Subcutaneous abdominal adipose tissue (tissue), 5 donors: ENCODE data around the gene HMG20B.

Source experiments
- H3K27ac ChIP-seq: one replicate; pipeline ENCODE4 v1.7.0; 2013; ENCODE audit warnings: low read depth, mild to moderate bottlenecking, inconsistent platforms, low read length, moderate library complexity
- H3K27me3 ChIP-seq, 5 donors: one replicate each; pipeline ENCODE4 v1.7.0; 2013; ENCODE audit warnings: low read length in 5 of 5, inconsistent platforms in 1 of 5; ENCODE audit not compliant: control insufficient read depth in 5 of 5, insufficient read depth in 4 of 5
- H3K36me3 ChIP-seq, 5 donors: one replicate each; pipeline ENCODE4 v1.7.0; 2013; ENCODE audit warnings: low read length in 5 of 5; ENCODE audit not compliant: control insufficient read depth in 5 of 5, insufficient read depth in 5 of 5
- H3K4me1 ChIP-seq, 5 donors: one replicate each; pipeline ENCODE4 v1.7.0; 2013; ENCODE audit warnings: low read length in 5 of 5, mild to moderate bottlenecking in 3 of 5, moderate library complexity in 1 of 5; ENCODE audit not compliant: control insufficient read depth in 5 of 5, insufficient read depth in 5 of 5
- H3K4me3 ChIP-seq, 5 donors: one replicate each; pipeline ENCODE4 v1.7.0; 2013; ENCODE audit warnings: low read length in 5 of 5, low read depth in 1 of 5
- H3K9ac ChIP-seq, 5 donors: one replicate each; pipeline ENCODE4 v1.7.0; 2013; ENCODE audit warnings: low read length in 5 of 5, mild to moderate bottlenecking in 4 of 5, moderate library complexity in 3 of 5
- H3K9me3 ChIP-seq, 5 donors: one replicate each; pipeline ENCODE4 v1.7.0; 2013; ENCODE audit warnings: low read length in 5 of 5; ENCODE audit not compliant: control insufficient read depth in 5 of 5
- donor health status: healthy.
- donor health status: healthy.
- donor health status: healthy.
- donor health status: healthy.
- donor health status: healthy.

Gene HMG20B

DNA sequence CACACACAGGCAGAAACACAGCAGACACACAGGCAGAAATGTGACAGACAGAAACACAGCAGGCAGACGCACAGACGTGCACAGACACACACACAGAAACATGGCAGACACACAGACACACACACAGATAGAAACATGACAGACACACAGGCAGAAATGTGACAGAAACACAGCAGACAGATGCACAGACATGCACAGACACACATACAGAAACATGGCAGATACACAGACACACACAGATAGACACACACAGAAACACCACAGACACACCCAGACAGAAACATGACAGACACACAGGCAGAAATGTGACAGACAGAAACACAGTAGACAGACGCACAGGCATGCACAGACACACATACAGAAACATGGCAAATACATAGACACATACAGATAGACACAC, 32.6 kb downstream of the HMG20B start:
- Histone ChIP-seq H3K4me1 (peaks cover 0 to 65% (median 44%) of the 10 kb centered on the region in 5 donors), H3K4me3 (peak overlapping the region in 4 of 5 donors; percentile 7 to 67 (median 60))

DNA sequence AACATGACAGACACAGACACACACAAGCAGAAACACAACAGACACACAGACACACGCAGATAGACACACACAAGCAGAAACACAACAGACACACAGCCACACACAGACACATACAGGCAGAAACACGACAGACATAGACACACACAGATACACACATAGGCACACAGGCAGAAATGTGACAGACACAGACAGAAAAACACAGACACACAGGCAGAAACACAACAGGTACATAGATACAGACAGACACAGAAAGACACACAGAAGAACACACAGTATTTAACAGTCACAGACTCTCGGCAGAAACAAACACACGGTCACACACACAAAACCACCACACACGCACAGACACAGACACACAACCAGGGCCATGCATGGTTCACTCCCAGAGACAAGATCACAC, 33.0 kb downstream of the HMG20B start:
- Histone ChIP-seq H3K9ac (peak overlapping the region in 1 of 5 donors; percentile 67), H3K27ac (no peak overlapping the region), H3K4me1 (peaks cover 0 to 67% (median 44%) of the 10 kb centered on the region in 5 donors), H3K4me3 (peak overlapping the region; percentile 7 to 67 (median 56)), H3K27me3 (peaks cover 6 to 26% (median 15%) of the 10 kb centered on the region in 5 donors), H3K36me3 (peaks cover 0 to under 1% (median 0%) of the 10 kb centered on the region in 5 donors), H3K9me3 (no peaks in the 10 kb centered on the region)

More for the DNA sequence above, 32.6 kb downstream of the HMG20B start:
- H3K27me3 ChIP-seq = peaks cover 6 to 26% (median 15%) of the 10 kb centered on the region in 5 donors
- peak overlapping the region in 1 of 5 donors; percentile 67 for H3K9ac ChIP-seq
- H3K36me3 ChIP-seq = peaks cover 0 to 1% (median 0%) of the 10 kb centered on the region in 5 donors
- H3K9me3 ChIP-seq = no peaks in the 10 kb centered on the region
- H3K27ac ChIP-seq = no peak overlapping the region

DNA sequence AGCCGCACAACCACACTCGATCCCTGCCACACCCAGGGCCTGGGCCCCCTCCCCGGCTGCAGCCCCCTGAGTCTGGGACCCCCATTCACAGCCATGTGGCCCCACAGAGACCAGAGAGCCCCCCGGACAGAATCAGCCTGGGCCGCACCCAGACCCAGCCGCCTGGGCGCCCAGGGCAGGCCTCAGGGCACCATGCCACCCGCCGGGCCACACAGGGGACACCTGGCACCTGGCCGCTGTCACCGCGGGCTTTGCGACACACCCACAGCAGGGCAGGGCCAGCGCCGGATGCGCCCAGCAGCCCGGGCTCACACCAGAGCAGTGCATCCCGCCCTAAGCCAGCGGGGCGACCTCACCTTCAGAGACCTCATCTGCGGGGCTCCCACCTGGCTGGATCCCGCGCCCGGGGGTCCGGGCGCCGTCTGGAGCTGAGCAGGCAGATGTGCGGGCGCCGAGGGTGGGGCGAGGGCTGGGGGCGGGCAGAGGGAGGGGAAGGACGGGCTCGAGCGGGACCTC, 33.5 kb downstream of the HMG20B start:
- H3K27me3 ChIP-seq = peaks cover 6 to 26% (median 15%) of the 10 kb centered on the region in 5 donors
- H3K27ac ChIP-seq = peak overlapping the region; percentile 72
- peak overlapping the region in 4 of 5 donors; percentile 42 to 67 (median 60) for H3K4me3 ChIP-seq
- no peaks in the 10 kb centered on the region for H3K9me3 ChIP-seq
- peaks cover 0 to 5% (median 4%) of the 10 kb centered on the region in 5 donors for H3K36me3 ChIP-seq
- H3K9ac ChIP-seq = peak overlapping the region in 2 of 5 donors; percentile 69 to 79
- H3K4me1 ChIP-seq = peaks cover 0 to 67% (median 44%) of the 10 kb centered on the region in 5 donors

DNA sequence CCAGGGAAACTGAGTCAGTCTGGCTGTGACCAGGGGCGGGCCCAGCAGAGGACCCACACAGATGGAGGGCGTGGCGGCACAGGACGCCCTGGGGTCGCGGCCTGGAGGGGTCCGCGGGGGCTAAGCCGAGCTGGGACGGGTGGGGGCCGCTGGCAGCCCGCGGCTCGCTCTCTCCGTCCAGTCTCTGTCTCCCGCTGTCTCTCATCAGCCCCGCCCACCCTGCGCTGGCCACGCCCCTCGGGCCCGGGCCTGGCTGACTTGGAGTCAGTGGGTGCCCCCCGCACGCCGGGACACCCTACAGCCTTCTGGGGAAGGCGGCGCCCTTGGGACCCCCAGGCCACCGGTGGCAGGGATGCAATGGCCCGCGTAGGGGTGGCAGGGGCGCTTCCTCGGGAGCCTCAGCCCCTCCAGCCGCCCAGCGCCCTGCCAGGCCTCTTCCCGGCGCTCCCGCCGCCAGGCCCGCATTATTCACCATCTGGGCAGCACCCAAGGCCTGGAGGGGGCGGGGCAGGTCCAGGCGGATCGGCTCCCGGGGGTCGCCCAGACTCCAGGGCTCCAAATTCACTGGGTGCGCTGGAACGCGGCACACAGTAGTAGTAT, 34.0 kb downstream of the HMG20B start, which contains the start of gene TBXA2R:
Gene TBXA2R (minus strand): TSS at position 186 of the 600 bp plus-strand sequence. CDS start 6,241 bp downstream, outside the sequence.
- peak within 1 kb of the TSS; percentile 7 to 67 (median 56) for H3K4me3 ChIP-seq
- H3K27me3 ChIP-seq = peaks cover 6 to 26% (median 15%) of the 10 kb centered on the region in 5 donors
- peak within 1 kb of the TSS; percentile 73 for H3K27ac ChIP-seq
- H3K36me3 ChIP-seq = peaks cover 0 to 11% (median 9%) of the 10 kb centered on the region in 5 donors
- peak within 1 kb of the TSS; percentile 26 to 79 (median 48) for H3K9ac ChIP-seq
- peaks cover 0 to 67% (median 44%) of the 10 kb centered on the region in 5 donors for H3K4me1 ChIP-seq
- no peaks in the 10 kb centered on the region for H3K9me3 ChIP-seq

DNA sequence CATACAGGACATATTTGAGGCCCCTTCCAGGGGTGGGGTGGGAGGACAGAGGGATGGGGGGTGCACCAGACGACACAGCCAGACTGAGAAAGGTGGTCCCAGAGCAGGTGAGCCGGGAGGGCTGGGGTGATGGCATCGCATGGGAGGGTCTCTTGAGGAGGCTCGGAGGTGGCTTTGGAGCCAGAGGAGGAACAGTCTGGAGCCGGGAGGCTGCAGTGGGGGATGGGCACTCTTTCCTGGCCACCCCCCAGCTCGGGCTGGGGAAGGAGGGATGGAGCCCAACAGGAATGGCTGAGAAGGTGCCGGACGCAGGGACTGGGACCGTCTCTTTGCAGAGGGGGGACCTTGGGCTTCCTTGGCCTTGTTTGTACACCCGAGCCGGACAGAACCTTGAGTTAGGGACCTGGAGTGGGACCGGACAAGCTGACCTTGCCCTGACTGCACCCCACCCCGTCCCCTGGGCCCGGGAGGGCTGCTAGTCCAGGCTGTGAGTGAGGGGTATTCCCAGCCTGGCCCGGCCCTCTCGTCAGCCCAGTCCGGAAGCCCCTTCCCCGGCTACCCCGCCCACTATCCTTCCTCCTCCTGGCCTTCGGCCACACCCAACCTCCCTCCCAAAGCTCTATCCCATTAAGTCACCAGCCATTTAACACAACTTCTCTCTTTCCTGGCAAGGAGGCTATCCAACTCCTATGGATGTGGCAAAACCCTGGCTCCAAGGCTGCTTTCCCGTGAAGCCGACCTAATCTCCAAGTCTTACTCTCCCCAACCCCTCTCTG, 34.7 kb downstream of the HMG20B start:
- Histone ChIP-seq H3K4me1 (peaks cover 0 to 67% (median 44%) of the 10 kb centered on the region in 5 donors), H3K36me3 (peaks cover 0 to 18% (median 16%) of the 10 kb centered on the region in 5 donors), H3K27ac (peak overlapping the region; percentile 73), H3K27me3 (peaks cover 6 to 26% (median 15%) of the 10 kb centered on the region in 5 donors), H3K9ac (peak overlapping the region; percentile 26 to 79 (median 48)), H3K4me3 (peak overlapping the region in 4 of 5 donors; percentile 42 to 67 (median 60)), H3K9me3 (peaks cover 0 to 2% (median 0%) of the 10 kb centered on the region in 5 donors)

DNA sequence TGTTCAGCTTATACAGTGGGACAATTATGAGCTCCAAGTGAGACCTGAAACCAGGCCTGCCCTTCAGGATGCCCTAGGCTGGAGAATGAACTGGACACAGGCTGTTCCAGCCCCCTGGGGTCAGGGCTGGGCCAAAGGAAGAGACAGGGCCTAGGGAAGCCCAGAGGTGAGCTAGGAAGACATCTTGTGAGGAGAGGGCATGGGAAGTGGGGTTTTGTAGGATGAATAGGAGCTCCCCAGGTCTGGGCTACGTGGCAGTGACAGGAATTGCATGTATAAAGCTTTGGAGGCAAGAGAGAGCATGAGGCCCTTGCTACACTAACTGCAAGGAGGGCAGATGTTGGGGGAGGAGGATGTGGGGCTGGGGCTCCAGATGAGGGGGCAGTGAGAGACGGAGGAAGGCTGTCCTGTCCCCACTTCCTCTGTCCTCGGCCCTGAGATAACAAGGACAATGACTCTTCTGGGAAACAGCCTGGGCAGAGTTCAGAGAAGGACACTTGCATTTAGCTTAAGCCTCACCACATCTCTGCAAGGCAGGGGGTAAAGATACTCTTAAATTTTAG, 35.4 kb downstream of the HMG20B start:
- Histone ChIP-seq H3K9me3 (peaks cover 0 to 2% (median 0%) of the 10 kb centered on the region in 5 donors), H3K4me3 (peak overlapping the region in 1 of 5 donors; percentile 0), H3K4me1 (peaks cover 0 to 66% (median 44%) of the 10 kb centered on the region in 5 donors), H3K27me3 (peaks cover 6 to 26% (median 15%) of the 10 kb centered on the region in 5 donors), H3K36me3 (peaks cover 0 to 23% (median 18%) of the 10 kb centered on the region in 5 donors), H3K27ac (peak overlapping the region; percentile 73), H3K9ac (peak overlapping the region in 1 of 5 donors; percentile 31)

DNA sequence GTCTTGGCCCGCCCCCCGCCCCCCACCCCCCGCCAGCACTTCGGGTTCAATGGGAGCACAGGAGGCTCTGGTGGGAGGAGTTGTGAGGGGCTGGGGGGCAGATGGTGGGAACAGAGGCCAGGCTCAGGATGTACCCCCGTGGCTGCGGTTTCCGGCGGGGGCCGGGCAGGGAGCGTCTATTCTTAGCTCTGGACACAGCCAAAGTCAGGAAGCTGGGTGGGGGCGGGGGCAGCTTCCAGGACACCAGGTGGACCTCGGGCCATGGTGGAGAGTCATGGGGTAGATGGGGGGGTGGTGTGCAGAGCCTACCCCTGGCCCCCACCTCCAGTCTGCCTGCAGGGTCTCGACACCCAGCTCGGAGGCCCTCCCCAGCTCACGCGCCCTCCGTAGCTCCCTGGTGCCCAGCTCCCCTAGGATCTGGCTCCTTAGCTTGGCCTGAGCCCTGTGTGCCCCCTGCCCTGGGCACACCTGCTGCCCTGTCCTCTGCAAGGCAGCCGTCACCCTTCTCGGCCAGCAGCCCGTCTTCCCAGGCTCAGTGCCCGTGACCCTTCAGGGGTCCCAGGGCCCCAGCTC, 36.1 kb downstream of the HMG20B start:
- Histone ChIP-seq H3K4me3 (no peak overlapping the region), H3K27ac (peak overlapping the region; percentile 54)

DNA sequence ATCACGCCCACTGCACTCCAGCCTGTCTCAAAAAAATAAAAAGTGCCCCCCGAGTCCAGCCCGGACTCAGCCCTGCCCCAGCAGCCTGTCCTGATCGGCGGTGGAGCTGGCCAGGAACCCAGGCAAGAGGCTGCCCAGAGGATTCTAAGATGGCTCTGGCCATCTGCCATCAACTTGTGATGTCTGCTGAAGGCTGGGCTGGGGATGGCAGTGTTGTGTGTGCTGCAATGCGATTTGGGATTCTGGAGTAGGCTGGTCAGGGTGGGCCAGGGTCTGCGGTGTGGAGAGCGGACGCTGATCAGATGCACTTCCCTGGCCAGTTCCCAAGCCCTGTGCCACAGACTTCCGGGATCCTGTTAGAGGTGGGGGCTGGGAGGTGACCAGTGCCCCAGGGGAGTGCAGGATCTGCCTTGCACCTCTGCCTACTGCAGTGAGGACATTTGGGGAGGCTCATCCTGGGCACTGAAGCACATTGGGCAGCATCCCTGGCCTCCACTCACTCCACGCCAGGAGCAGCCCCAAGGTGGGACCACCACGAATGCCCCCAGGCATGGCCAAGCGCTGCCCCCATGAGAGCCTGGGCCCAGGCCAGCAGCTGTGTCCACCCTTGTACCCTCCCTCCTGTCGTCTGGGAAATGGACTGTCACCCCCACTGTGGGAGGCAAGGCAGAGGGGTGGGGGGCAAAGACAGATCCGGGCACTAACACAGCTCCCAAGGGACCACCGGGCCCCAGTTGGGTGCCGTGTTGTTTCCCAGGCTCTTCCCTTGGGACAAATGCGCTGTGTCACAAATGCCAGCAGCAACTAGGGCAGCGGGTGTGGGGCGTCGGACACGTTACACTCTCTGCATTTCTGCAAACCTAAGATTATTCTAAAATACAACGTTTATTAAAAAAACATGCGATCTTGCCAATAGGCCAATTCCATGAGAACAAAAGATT, 37.3 kb downstream of the HMG20B start:
- H3K27me3 ChIP-seq = peaks cover 6 to 17% (median 12%) of the 10 kb centered on the region in 5 donors
- peaks cover 0 to 2% (median 0%) of the 10 kb centered on the region in 5 donors for H3K9me3 ChIP-seq
- peaks cover 0 to 56% (median 44%) of the 10 kb centered on the region in 5 donors for H3K4me1 ChIP-seq
- peaks cover 0 to 36% (median 26%) of the 10 kb centered on the region in 5 donors for H3K36me3 ChIP-seq
- no peak overlapping the region for H3K9ac ChIP-seq
- peak overlapping the region; percentile 54 for H3K27ac ChIP-seq
- H3K4me3 ChIP-seq = no peak overlapping the region

More for the DNA sequence above, 36.1 kb downstream of the HMG20B start:
- H3K4me1 ChIP-seq = peaks cover 0 to 62% (median 44%) of the 10 kb centered on the region in 5 donors
- H3K9me3 ChIP-seq = peaks cover 0 to 2% (median 0%) of the 10 kb centered on the region in 5 donors
- H3K36me3 ChIP-seq = peaks cover 0 to 30% (median 25%) of the 10 kb centered on the region in 5 donors
- H3K9ac ChIP-seq = no peak overlapping the region
- peaks cover 6 to 26% (median 15%) of the 10 kb centered on the region in 5 donors for H3K27me3 ChIP-seq
